Fibroblast of lung (primary cell): Measurements from ENCODE around the gene ANO6. TPM values are rescaled to one million over a fixed set of nuclear protein-coding genes. Genes with fewer than 3 reads are reported as not detected.

ENCODE experiments used
- DNase-seq, 2 donors: peaks; one replicate each; pipeline versions ENCODE4 v3.0.0 to v3.0.0-alpha.2; 2010; ENCODE audit warnings: low read depth in 2 of 2
- H2AFZ ChIP-seq: 2 replicates; pipeline ENCODE4 v1.5.1; 2012; ENCODE audit warnings: low read length, control low read depth, inconsistent platforms
- H3K27ac ChIP-seq: 2 replicates; pipeline ENCODE4 v1.5.1; 2011; ENCODE audit warnings: low read length, control low read depth; ENCODE audit not compliant: insufficient read depth
- H3K27me3 ChIP-seq: 2 replicates; pipeline ENCODE4 v1.5.1; 2011; ENCODE audit warnings: mild to moderate bottlenecking, low read length; ENCODE audit not compliant: control insufficient read depth, insufficient read depth
- H3K36me3 ChIP-seq: 2 replicates; pipeline ENCODE4 v1.5.1; 2011; ENCODE audit warnings: low read length; ENCODE audit not compliant: control insufficient read depth, insufficient read depth
- H3K4me1 ChIP-seq: 2 replicates; pipeline ENCODE4 v1.5.1; 2011; ENCODE audit warnings: low read length; ENCODE audit not compliant: control insufficient read depth, insufficient read depth; ENCODE audit errors: extremely low read depth
- H3K4me2 ChIP-seq: 2 replicates; pipeline ENCODE4 v1.5.1; 2011; ENCODE audit warnings: low read length, control low read depth; ENCODE audit not compliant: insufficient read depth; ENCODE audit errors: extremely low read depth
- H3K4me3 ChIP-seq, 4 experiments: fragments of 200-600 bp in 1 of 4; sonication (generic) in 1 of 4; replicated peaks in 1 of 4; 2 replicates each; pipeline ENCODE4 v1.5.1; 2011 to 2016; ENCODE audit warnings: low read length in 4 of 4, low read depth in 3 of 4, mild to moderate bottlenecking in 3 of 4, control low read depth in 2 of 4, inconsistent platforms in 1 of 4, mixed read lengths in 1 of 4; ENCODE audit not compliant: insufficient read depth in 1 of 4; ENCODE audit errors: control extremely low read depth in 1 of 4
- H3K79me2 ChIP-seq: 2 replicates; pipeline ENCODE4 v1.5.1; 2012; ENCODE audit warnings: mild to moderate bottlenecking, low read length, inconsistent platforms; ENCODE audit not compliant: control insufficient read depth, insufficient read depth
- H3K9ac ChIP-seq: 2 replicates; pipeline ENCODE4 v1.5.1; 2011; ENCODE audit warnings: mild to moderate bottlenecking, low read length, control low read depth; ENCODE audit not compliant: insufficient read depth
- H3K9me3 ChIP-seq: 2 replicates; pipeline ENCODE4 v1.5.1; 2012; ENCODE audit warnings: low read depth, low read length; ENCODE audit not compliant: control insufficient read depth, insufficient read depth
- H4K20me1 ChIP-seq: 2 replicates; pipeline ENCODE4 v1.5.1; 2011; ENCODE audit warnings: low read length; ENCODE audit not compliant: control insufficient read depth, insufficient read depth; ENCODE audit errors: extremely low read depth
- CTCF ChIP-seq, 2 donors: IDR thresholded peaks in 1 of 2; conservative IDR thresholded peaks in 1 of 2; 1 replicate in 1 of 2; 2 replicates in 1 of 2; pipeline ENCODE4 v1.5.1; 2011 to 2012; ENCODE audit warnings: low read length in 2 of 2, control low read depth in 1 of 2, inconsistent platforms in 1 of 2, low read depth in 1 of 2, mild to moderate bottlenecking in 1 of 2
- EZH2 ChIP-seq: IDR thresholded peaks from 2 replicates; pipeline ENCODE4 v1.5.1; 2012; ENCODE audit warnings: low read length, control low read depth, mild to moderate bottlenecking; ENCODE audit errors: missing control alignments
- polyA plus RNA-seq, 2 donors: library from polyadenylated mRNA; depleted of rRNA in 1 of 2; stranded (reverse) in 1 of 2; unstranded in 1 of 2; fragments of >200 nt; gene quantifications; 2 replicates each; pipeline ENCODE4 v1.2.1, GENCODE V29; 2011 to 2012; ENCODE audit warnings: missing spikeins in 1 of 2
- total RNA-seq: library from RNA; depleted of rRNA; stranded (reverse); fragments of >200 nt; gene quantifications from 2 replicates; pipeline ENCODE4 v1.2.1, GENCODE V29; 2014

Gene ANO6
- total and polyA plus RNA-seq, 2 donors (not counting 1 experiment from before 2014, with no cell fraction given) = 59.1 to 69.1 TPM

- H3K9me3 ChIP-seq = no peaks in the 10 kb centered on the region
- H3K27me3 ChIP-seq = no peaks in the 10 kb centered on the region
- H3K36me3 ChIP-seq = no peaks in the 10 kb centered on the region
- no peak for TF ChIP-seq CTCF (conservative IDR thresholded peaks at IDR 0.05 in 1 of 2, IDR thresholded peaks at IDR 0.05 in 1 of 2; ENCODE audit: low read depth in 1 of 2, low read length in 2 of 2)
- TF ChIP-seq EZH2 = no peak
- H3K27ac ChIP-seq = no peak overlapping the region
- no peak overlapping the region for H3K4me2 ChIP-seq
- H3K79me2 ChIP-seq = no peaks in the 10 kb centered on the region
- no peak overlapping the region for H3K9ac ChIP-seq
- no peak for DNase-seq
- H4K20me1 ChIP-seq = no peaks in the 10 kb centered on the region
- no peak overlapping the region for H3K4me3 ChIP-seq
- no peak overlapping the region for H2AFZ ChIP-seq
- H3K4me1 ChIP-seq = no peaks in the 10 kb centered on the region
These were observed 138.0 kb downstream of the ANO6 start for GRCh38 chr12:45353944-45354343.

GRCh38 chr12:45354399-45354798 is 138.5 kb downstream of the ANO6 start:
- Histone ChIP-seq H3K27me3 (no peaks in the 10 kb centered on the region), H3K36me3 (no peaks in the 10 kb centered on the region), H3K4me2 (no peak overlapping the region), H2AFZ (no peak overlapping the region), H3K27ac (no peak overlapping the region), H3K9me3 (no peaks in the 10 kb centered on the region), H4K20me1 (no peaks in the 10 kb centered on the region), H3K9ac (no peak overlapping the region), H3K4me1 (no peaks in the 10 kb centered on the region), H3K79me2 (no peaks in the 10 kb centered on the region), H3K4me3 (no peak overlapping the region)
- no peak for DNase-seq
- TF ChIP-seq EZH2 = no peak
- TF ChIP-seq CTCF (conservative IDR thresholded peaks at IDR 0.05 in 1 of 2, IDR thresholded peaks at IDR 0.05 in 1 of 2; ENCODE audit: low read depth in 1 of 2, low read length in 2 of 2) = no peak

GRCh38 chr12:45355730-45356129 is 139.8 kb downstream of the ANO6 start:
- H3K9me3 ChIP-seq = no peaks in the 10 kb centered on the region
- no peaks in the 10 kb centered on the region for H4K20me1 ChIP-seq
- H3K4me2 ChIP-seq = no peak overlapping the region
- H2AFZ ChIP-seq = no peak overlapping the region
- no peak overlapping the region for H3K4me3 ChIP-seq
- H3K27me3 ChIP-seq = no peaks in the 10 kb centered on the region
- no peaks in the 10 kb centered on the region for H3K79me2 ChIP-seq
- no peak overlapping the region for H3K9ac ChIP-seq
- no peak overlapping the region for H3K27ac ChIP-seq
- H3K4me1 ChIP-seq = no peaks in the 10 kb centered on the region
- peak in 1 of 2 donors; percentile 41 for DNase-seq
- no peaks in the 10 kb centered on the region for H3K36me3 ChIP-seq
- TF ChIP-seq EZH2 (no peak), CTCF (conservative IDR thresholded peaks at IDR 0.05 in 1 of 2, IDR thresholded peaks at IDR 0.05 in 1 of 2; ENCODE audit: low read depth in 1 of 2, low read length in 2 of 2) (no peak)
